ENCODE results near the gene CORO6.
A peak's percentile ranks its signal among the peaks of the same experiment; 100 is the strongest.

The CORO6 gene

DNA sequence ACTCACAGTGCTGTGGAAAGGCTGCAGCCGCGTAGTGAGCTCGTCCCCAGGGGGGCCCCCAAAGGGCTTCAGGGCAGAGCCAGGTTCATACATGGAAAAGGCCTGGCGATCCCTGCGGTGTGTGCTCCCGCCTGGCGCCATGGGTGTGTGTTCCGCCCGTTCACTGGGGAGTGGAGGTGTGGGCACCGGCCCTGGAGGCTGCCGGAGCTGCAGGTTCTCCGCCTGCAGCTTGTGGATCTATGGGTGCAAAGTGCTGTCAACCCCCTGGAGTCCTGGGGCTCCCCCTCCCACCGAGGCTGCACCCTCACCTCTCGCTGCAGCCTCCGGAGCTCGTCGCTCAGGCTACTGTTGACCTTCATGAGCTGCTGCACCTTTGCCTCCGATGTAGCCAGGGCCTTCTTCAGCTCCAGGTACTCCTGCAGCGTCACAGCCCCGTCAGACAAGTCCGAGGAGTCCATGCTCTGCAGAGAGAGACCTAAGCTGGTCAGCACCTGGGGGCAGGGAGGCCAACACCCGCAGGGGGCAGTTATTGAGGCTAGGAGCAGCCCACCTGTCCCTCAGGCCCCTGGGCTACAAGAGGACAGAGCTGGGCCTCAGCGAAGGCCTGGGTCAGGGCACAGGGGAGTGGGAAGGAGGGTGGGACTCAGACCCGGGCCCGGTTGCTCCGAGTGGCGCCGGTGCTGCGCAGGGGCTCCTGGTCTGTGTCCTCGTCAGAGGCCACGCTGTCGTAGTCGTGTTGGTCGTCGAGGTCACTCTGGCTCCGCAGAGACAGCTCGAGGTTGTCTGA lies 46.3 kb downstream of the CORO6 start:
- DNase-seq, result no peak

DNA sequence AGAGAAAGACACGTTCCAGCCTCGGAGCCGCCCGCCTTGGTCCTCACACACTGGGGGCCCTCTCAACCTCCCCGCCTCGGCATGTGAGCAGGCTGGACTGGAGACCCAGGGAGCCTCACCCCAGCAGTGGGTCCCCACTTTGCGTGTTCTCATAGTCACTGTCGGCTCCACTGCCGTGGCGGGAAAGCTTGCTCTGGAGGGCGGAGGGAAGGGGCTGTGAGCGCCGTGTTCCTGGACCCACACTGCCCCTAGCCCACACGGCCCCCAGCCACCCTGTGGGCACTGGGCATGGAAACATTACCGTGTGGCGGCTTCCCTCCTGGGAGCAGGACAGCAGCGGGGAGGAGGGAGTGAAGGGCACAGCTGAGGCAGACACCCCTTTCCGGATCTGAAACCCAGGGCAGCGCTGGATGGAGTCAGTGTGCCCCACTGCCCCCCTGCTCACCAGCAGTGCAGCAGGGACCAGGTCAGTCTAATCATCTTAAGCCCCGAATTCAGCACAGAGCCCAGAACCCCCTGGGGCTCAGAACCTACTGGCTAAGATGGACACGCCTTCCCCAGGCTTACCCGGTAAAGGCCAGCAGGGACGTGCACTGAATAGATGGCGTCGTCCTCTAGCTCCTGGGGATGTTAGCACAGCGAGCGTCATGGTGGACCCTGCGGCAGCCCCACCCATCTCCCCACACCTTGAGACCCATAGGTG lies 47.0 kb downstream of the CORO6 start:
- peak; percentile 14 for DNase-seq

DNA sequence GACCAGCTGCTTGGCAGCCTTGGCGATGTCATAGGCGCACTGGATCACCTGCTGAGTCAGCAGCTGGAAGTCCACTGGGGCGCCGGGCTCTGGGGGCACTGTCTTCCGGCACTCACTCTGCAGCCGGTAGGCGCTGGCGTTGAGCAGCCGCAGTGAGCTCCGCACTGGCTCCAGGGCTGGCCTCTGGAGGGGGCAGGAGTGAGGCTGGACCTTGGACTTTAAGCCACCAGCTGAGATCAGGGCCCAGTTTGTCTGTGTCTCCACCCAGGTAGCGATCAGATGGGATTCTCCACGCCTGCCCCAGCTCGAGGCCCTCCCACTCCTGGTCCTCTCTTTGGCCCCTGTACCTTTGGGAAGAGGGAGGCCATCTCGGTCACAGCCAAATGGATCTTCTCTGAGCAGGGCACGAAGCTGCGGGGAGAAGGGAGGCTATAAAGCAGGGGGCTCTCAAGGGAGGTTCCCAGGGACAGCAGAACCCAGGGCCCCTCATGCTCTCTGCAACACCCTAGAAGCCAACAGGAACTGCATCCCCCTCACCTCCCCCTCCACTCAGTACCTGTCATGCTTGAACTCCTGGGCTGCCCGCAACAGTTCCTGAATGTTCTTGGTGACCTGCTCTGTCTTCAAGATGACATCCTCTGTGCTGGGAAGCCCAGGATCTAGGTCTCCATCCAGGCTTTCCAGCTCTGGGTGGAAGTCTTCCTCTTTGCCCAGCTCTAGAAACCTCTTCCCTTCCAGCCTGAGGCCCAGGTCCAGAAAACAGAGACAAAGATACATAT lies 47.8 kb downstream of the CORO6 start:
- peak; percentile 14 for DNase-seq

DNA sequence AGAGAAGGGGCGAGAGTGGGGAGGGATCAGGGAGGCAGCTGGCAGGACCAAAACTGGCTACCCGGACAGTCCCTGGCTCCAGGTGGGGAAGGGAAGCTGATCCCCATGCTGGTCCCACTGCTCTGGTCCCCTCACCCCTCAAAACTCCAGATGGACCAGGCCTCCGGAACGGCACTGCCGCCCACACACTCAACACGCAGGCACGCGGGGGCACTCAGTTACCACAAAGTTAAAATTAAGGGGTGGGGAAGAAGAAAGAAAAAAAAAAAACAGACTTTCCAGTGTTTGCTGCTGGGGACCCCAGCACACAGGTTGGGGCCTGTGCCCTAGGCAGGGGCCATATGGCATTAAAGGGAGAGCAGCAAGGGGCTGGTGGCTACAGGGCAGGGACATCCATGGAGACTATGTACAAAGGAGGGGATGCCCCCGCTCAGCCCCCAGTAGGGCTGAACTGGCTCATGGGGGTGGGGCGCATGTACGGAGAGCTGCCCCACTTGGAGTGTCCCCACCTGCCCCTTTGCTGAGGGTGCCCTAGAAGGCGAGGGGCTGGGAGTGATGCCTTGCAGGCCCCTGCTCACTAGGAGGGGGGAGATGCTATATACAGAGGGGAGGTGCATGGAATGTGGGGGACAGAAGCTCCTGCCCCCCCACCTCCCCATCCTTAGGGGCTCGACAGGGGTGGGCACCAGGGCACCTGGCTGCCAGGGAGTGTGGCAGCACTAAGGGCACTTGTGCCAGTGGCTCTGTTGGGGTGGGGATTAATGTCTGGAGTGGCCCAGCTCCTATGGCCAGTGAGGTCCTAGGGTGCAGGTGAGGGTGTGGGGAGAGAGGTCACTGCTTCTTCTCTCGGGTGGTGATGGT lies 48.6 kb downstream of the CORO6 start:
- peak; percentile 14 for DNase-seq

DNA sequence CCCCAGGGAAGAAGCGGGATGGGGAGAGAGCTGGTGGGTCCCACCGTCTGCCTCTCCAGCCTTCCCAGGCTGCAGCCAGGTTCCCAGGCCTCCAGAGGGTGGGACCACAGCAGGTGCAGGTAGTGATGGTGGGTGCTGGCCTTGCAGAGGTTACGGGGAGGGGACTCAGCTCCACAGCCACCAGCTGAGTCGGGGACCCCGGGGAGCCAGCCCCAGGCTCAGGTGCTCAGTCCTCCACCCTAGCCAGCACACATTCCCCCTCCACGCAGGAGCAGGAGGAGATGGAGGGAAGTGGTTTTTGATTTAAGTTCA lies 49.2 kb downstream of the CORO6 start:
- DNase-seq, result peak; percentile 15

DNA sequence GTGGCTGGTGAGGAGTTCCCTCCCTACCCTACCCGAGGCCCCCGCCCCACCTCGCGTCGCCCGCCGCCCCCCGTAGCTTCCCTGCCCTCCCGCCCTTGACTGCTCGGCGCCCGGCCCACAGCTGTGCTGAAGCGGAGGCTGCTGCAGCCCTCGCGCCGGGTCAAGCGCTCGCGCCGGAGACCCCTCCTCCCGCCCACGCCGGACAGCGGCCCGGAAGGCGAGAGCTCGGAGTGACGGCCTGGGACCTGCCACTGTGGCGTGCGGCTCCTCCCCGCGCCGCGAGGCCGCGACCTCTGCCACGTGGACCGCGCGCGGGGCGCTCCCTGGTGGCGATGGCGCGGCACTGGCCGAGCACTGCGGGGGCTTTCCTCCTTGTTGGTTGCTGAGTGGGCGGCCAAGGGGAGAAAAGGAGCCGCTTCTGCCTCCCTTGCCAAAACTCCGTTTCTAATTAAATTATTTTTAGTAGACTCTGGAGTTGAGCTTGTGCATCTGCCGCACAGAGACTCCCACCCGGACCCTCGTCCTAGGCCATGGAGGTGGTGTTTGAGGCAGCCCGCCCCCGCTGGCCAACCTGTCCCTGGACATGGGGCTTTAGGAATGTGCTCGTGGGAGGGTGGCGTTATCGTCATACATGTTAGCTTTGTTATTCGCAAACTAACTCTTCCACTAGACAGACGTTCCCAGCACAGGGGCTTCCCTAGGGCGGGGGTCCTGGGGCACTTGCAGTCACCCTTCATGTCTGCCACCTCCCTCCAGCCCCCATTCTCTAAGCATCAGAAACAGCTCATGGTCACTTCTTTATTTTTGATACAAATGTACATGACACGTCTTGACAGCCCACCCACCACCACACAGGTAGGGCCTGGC lies 49.8 kb downstream of the CORO6 start:
- DNase-seq, result peak; percentile 73

DNA sequence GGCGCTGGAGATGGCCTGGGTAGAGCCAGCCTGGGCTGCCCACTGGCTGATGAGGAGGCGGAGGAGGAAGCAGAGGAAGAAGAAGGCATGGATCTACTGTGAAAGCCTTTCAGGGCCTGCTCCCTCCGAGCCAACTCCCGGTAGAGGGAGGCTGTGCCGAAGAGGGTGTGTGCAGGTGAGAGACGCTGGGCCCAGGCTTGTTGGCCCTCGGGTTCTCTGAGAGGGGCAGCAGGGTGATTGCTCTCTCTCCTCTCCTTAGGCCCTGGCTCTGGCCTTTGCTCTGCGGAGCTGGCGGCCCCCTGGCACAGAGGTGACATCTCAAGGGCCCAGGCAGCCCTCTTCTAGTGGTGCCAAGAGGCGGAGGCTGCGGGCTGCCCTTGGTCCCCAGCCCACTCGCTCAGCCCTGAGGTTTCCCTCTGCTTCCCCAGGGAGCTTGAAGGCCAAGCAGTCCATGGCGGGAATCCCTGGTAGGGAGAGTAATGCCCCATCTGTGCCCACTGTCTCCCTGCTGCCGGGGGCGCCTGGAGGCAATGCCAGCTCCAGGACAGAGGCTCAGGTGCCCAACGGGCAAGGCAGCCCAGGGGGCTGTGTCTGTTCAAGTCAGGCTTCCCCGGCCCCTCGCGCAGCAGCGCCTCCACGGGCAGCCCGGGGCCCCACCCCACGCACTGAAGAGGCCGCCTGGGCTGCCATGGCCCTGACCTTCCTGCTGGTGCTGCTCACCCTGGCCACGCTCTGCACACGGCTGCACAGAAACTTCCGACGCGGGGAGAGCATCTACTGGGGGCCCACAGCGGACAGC lies 50.6 kb downstream of the CORO6 start:
- DNase-seq, result peak; percentile 13

DNA sequence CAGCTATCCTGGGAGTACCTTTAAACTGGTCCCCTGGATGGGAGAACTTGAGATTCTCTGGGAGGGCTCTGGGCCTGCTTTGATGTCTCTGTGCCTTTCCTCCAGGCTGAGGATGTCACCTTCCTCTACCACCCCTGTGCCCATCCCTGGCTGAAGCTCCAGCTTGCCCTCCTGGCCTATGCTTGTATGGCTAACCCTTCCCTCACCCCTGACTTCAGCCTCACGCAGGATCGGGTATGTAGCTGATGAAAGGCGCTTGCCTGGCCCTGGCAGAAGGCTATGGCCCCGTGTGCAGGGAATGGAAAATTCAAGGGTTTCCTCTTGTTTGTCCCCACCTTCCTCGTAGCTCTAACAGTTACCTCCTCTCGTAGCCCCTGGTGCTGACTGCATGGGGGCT lies 51.2 kb downstream of the CORO6 start:
- no peak for DNase-seq

DNA sequence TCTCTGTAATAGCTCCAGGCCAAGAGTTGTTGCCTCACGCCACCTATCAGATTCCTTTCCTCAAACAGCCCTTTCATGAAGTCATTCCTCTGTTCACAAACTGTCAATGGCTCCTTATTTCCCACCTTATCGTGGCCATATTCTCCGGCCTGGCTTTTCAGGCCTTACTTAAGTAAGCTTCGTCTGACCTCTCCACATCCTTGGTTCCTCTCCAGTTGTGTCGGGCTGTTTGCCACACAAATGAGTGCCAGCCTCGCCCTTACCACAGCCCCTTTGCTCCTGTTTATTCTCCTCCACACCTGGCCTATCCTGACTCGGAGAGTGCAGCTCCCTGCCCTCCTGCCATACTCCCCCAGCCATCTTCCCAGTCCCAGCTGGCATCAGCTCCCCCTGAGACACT lies 52.2 kb downstream of the CORO6 start:
- DNase-seq, result no peak

DNA sequence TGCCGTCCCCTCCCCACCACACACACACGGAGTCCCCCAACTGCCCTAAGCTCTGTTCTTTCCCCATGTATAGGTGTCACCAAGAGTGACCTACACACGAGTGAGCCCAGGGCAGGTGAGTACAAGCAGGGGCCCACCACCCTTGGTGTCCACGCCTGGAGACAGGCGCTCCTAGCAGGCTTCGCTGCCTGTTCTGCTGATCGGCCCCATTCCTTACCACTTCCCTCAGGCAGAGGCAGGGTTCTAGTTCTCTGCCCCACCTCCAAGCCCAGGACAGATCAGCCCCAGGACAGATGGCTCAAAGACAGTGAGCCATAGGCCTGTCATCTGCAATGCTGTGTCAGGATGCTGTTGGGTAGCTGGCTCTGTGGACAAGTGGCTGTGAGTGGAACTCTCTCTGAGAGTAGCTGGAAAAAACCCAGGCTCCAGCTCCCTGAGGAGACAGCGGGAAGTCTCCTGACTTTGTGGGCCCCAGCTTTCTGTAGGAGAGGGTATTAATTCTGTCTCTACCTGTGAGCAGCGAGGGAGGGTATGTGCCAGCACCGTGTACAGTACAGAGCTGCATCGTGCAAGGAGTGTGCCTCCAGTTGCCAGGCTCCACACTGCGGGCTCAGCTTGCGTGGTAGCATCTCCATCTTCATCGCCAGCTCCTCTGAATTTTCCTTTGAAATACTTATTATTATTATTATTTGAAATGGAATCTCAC lies 53.3 kb downstream of the CORO6 start:
- peak; percentile 16 for DNase-seq

DNA sequence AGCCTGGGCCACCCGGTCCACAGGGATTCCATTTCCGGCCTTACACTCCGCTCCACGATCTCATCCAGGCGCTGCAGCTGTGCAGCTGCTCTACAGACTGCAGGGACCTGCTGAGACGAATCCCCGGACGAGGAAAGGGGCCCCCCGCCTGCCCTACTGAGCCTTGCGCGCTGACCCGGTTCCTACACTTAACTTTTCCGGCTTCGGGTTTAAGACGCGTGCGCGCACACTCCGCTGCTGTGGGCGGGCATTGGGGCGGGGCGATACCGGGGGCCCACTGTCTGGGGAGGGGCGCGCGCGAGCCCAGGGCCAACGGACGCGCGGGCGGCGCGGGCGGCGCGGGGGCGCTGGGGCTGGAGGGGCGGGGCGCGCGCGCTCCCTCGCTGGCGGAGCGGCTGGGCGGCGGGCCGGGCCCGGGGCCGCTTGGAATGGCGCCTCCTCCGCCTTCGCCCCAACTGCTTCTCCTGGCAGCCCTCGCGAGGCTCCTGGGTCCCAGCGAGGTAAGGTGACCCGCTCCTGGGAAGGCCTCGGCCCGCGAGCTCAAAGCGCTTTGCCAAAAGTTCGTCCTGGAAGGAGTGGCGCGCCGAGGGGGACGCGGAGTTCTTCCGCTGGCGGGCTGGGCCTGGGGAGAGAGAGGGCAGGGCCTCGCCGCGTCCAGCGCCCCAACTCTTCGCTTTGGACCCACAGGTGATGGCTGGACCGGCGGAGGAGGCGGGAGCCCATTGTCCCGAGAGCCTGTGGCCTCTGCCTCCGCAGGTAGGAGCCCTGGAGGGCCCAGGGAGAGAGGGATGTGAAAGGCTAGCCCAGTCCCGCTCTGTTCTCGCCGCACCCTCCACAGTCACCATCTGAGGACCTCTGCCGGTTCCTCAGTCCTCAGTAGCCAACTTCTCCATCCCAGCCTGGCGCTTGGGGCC lies 54.1 kb downstream of the CORO6 start, which contains the start of gene TP53I13:
Gene TP53I13 (plus strand): TSS at position 371 of the 914 bp plus-strand sequence. CDS start 58 bp downstream, at position 429.
- peak; percentile 93 for DNase-seq

DNA sequence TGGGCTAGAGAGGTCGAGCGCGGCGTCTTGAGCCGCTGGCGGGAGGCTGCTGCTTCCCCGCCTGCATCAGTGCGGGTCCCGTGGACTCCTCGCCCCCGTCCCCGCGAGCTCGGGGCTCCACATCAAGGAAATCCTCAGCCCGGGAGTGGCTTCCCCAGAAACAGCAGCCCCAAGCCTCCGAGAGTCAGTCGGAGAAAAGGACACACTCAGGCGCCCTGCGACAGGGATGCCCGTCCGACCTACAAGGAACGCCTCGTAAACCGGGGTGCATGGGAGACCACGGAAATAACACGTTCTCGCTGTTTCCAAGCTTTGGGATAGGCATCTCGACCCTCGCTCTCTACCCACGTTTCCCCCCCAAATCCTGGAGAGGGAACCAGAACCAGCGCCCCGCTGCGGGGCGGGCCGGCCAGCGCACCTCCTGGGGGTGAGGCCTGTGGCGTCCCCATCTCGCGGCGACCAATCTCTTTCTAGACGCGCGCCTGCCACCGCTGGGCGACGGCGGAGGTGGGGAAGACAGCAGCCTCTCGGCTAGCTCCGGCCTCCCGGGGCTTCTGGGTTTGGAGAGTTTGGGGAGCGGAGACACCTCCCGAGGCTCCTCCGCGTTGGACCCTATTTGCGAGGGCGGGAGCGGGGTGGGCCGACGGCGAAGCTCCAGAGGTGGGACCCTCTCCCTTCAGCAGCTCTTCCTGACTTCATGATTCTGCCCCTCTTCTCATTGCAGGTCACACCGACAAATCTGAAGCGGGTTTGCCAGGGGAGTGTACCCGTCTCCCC lies 55.0 kb downstream of the CORO6 start:
- DNase-seq, result peak; percentile 73

DNA sequence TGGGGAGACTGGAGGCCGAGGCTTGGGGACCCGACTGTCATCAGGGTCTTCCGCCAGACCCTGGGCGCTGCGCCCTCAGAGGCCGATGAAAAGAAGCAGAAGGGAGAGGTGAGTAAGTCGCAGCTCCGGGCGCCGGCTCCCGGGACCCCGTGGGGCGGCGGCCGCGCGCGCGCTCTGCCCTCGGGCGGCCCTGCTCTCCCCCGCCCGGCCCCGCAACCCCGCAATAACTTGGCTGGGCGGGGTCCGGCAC lies 55.5 kb downstream of the CORO6 start:
- DNase-seq, result no peak

DNA sequence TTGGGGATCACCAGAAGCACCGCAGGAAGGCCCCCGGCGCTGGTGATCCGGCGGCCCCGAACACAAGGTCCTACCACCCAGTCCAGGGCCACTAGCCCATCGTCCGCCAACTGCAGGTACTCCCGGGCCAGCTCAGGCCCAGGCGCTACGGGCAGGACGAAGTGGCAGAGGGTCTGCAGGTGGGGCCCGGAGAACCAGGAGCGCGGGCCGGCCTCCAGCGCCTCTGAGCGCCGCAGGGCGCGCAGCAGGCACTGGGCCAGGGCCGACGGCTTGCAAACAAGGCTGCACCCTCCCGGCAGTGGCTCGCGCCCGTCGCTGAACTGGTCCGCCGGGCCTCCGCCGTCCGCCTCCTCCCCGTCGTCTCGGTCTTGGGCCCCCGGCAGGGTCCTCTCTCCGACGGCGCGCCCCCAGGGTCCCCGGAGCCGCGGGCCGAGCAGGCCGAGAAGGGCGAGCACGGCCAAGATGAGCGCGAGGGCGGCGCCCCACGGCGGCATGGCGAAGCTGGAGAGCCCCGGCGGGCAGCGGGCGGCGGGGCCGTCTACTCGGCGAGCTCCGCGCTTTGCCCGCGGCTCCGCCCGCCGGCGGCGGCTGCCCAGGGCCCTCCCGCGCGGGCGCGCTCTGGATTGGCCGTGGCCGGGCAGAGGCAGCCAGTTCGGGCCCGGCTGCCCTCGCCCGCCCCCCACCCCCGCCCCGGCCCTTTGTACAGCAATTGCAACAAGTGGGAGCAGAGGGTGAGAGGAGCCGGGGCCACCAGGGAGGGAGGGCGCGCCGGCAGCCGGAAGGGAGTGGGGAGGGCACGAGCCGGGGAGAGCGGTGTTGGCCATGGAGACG lies 56.0 kb downstream of the CORO6 start, which contains the start of gene ABHD15:
Gene ABHD15 (minus strand): TSS at position 565 of the 831 bp plus-strand sequence. CDS start 71 bp downstream, at position 494.
- peak; percentile 57 for DNase-seq

DNA sequence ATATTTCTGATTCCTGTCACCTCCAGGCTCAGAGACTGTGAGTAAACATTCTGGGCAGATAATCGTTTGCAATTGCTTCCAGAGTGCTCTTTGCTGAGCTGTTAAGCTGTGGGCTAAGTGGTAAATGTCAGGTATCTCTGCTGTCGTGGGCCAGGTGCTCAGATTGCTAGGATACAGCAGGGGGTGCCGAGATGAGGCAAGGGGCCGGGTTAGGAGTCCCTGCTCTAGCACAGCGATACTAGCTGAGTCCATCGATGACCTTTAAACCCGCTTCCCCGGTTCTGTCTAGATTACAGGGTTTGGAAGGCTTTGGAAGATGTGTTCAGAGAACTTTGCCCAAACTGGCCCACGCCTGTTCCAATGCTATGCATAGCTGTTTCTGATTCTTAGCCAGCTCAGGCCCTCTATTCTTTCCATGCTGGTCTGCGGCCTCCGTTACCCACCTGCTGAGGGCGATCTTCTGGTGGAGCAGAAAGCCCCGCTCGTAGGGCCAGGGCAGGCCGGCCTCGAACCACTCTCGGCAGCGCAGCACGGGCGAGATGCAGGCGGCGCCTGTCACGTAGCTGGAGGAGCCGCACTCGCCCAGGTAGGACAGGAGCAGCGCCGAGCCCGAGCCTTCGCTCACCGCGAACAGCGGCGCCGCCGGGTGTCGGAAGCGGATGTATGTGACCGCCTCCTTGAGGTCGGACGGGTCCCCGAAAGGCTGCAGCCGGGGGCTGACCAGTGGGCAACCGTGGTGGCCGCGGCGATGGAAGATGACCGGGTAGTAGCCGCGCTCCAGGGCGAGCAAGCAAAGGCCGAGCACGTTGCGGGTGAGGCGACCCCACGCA lies 56.9 kb downstream of the CORO6 start:
- peak; percentile 60 for DNase-seq
